Umbilical cord (tissue), 2 donors: ENCODE data around the gene CALCB. TPM values are rescaled to one million over a fixed set of nuclear protein-coding genes. Genes with fewer than 3 reads are reported as not detected.
A peak's percentile ranks its signal among the peaks of the same experiment; 100 is the strongest.

Experiments used
- DNase-seq: peaks from one replicate; pipeline ENCODE4 v3.0.0-alpha.2; 2015; ENCODE audit warnings: low spot score
- total RNA-seq: library from RNA; depleted of rRNA; stranded (reverse); fragments of >200 nt; gene quantifications from one replicate; pipeline ENCODE4 v1.2.3, GENCODE V29; 2014; ENCODE audit warnings: low replicate concordance; ENCODE audit not compliant: insufficient read depth

Gene CALCB
- total RNA-seq, 1 donor from 2014 or later: 11.3 TPM

- DNase-seq: peak; percentile 82
Observed at GRCh38 chr11:15074206-15075161, 1.1 kb downstream of the CALCB start.

- DNase-seq: no peak
Observed at GRCh38 chr11:15075162-15075526, 1.8 kb downstream of the CALCB start.

GRCh38 chr11:15091175-15091574 is 17.8 kb downstream of the CALCB start:
- no peak for DNase-seq

- DNase-seq: no peak
Observed at GRCh38 chr11:15091625-15092024, 18.2 kb downstream of the CALCB start.

GRCh38 chr11:15093432-15093831 is 20.0 kb downstream of the CALCB start:
- no peak for DNase-seq

- no peak for DNase-seq
Observed at GRCh38 chr11:15095736-15096228, 22.4 kb downstream of the CALCB start.

- DNase-seq: no peak
Observed at GRCh38 chr11:15097411-15097810, 24.0 kb downstream of the CALCB start.

GRCh38 chr11:15099267-15099666 is 25.9 kb downstream of the CALCB start:
- no peak for DNase-seq

GRCh38 chr11:15101072-15101709 is 27.8 kb downstream of the CALCB start:
- DNase-seq: peak; percentile 73

- no peak for DNase-seq
Observed at GRCh38 chr11:15104166-15104565, 30.8 kb downstream of the CALCB start.

GRCh38 chr11:15106201-15106965 is 33.0 kb downstream of the CALCB start:
- DNase-seq: no peak

- no peak for DNase-seq
Observed at GRCh38 chr11:15107730-15108515, 34.5 kb downstream of the CALCB start.

- no peak for DNase-seq
Observed at GRCh38 chr11:15108592-15109130, 35.3 kb downstream of the CALCB start.

GRCh38 chr11:15109602-15110001 is 36.2 kb downstream of the CALCB start:
- no peak for DNase-seq

- no peak for DNase-seq
Observed at GRCh38 chr11:15111215-15111614, 37.8 kb downstream of the CALCB start.

GRCh38 chr11:15112131-15112541 is 38.7 kb downstream of the CALCB start:
- DNase-seq: no peak

- DNase-seq: no peak
Observed at GRCh38 chr11:15113381-15113780, 40.0 kb downstream of the CALCB start.

GRCh38 chr11:15114501-15115475 is 41.4 kb downstream of the CALCB start, which contains the start of gene INSC:
INSC (plus strand) TSS chr11:15114923; CDS start chr11:15149175, 34,252 bp downstream.
- peak; percentile 25 for DNase-seq

- no peak for DNase-seq
Observed at GRCh38 chr11:15115686-15116085, 42.3 kb downstream of the CALCB start.
